Measurements from ENCODE around the gene GHR. TPM values are rescaled to one million over a fixed set of nuclear protein-coding genes. Genes with fewer than 3 reads are reported as not detected.

The GHR gene
- total RNA-seq, 1 donor from 2014 or later, result 5.4 TPM

DNA sequence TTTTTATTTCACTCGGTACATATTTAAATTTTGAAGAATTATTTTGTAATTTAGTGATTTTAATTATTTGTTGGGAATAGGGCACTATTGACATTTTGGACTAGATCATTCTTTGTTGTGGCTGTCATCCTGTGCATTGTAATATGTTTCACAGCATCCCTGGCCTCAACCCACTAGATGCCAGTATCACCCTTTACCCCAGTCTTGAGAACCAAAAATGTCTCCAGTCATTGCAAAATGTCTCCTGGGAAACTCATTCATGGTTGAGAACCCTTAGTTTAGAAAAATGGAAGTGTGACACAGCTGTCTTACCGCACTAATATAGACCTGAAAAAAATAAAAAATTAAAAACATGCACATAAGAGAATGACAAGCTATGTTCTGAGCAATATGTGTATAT is 245.0 kb downstream of the GHR start:
- Mint-ChIP-seq H3K9me3 (ENCODE audit: low read depth) (peaks cover 30% of the 10 kb centered on the region), H3K4me3 (ENCODE audit: unreplicated experiment) (no peak overlapping the region), H3K27ac (ENCODE audit: unreplicated experiment) (no peak overlapping the region), H3K27me3 (ENCODE audit: low read depth) (no peaks in the 10 kb centered on the region), H3K36me3 (ENCODE audit: low read depth) (peaks cover 2% of the 10 kb centered on the region), H3K4me1 (ENCODE audit: low read depth) (no peaks in the 10 kb centered on the region)
- DNase-seq (ENCODE audit: low spot score), result no peak
- TF ChIP-seq, protein P1, sequence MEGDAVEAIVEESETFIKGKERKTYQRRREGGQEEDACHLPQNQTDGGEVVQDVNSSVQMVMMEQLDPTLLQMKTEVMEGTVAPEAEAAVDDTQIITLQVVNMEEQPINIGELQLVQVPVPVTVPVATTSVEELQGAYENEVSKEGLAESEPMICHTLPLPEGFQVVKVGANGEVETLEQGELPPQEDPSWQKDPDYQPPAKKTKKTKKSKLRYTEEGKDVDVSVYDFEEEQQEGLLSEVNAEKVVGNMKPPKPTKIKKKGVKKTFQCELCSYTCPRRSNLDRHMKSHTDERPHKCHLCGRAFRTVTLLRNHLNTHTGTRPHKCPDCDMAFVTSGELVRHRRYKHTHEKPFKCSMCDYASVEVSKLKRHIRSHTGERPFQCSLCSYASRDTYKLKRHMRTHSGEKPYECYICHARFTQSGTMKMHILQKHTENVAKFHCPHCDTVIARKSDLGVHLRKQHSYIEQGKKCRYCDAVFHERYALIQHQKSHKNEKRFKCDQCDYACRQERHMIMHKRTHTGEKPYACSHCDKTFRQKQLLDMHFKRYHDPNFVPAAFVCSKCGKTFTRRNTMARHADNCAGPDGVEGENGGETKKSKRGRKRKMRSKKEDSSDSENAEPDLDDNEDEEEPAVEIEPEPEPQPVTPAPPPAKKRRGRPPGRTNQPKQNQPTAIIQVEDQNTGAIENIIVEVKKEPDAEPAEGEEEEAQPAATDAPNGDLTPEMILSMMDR (IDR thresholded peaks at IDR 0.05), result no peak

DNA sequence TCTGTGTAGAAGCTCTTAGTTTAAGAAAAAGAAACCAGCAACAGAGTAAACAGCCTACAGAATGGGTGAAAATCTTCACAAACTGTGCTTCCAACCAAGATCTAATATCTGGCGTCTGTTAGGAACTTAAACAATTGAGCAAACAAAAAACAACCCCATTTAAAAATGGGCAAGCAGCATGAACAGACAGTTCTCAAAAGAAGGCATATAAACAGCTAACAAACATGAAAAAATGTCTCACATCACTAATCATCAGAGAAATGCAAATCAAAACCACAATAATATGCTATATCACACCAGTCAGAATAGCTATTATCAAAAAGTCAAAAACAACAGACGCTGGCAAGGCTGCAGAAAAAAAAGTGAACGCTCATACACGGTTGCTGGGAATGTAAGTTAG is 249.7 kb downstream of the GHR start:
- Mint-ChIP-seq H3K36me3 (ENCODE audit: low read depth) (peaks cover 2% of the 10 kb centered on the region), H3K27ac (ENCODE audit: unreplicated experiment) (no peak overlapping the region), H3K27me3 (ENCODE audit: low read depth) (no peaks in the 10 kb centered on the region), H3K9me3 (ENCODE audit: low read depth) (peaks cover 34% of the 10 kb centered on the region), H3K4me3 (ENCODE audit: unreplicated experiment) (no peak overlapping the region), H3K4me1 (ENCODE audit: low read depth) (no peaks in the 10 kb centered on the region)
- DNase-seq (ENCODE audit: low spot score), result no peak
- TF ChIP-seq, protein P1 (IDR thresholded peaks at IDR 0.05), result no peak

DNA sequence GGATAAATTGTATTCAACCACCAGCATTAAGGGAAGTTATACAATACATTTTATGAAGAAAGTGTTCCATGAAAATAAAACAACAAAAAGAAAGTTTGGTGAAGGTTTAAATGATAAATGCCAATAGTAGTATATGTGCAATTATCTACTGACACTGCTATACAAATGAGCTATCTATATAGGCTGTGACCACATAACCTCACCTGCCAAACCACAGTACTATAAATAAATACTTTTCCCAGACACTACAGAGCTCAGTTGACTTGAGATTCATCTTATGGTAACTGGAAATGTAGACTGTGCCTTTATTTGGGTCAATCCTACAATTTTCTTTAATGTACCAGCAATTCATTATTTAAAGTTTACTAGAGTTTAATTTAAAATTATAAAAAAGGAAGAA is 252.4 kb downstream of the GHR start:
- Mint-ChIP-seq H3K27me3 (ENCODE audit: low read depth) (no peaks in the 10 kb centered on the region), H3K36me3 (ENCODE audit: low read depth) (peaks cover 2% of the 10 kb centered on the region), H3K27ac (ENCODE audit: unreplicated experiment) (no peak overlapping the region), H3K9me3 (ENCODE audit: low read depth) (peaks cover 24% of the 10 kb centered on the region), H3K4me1 (ENCODE audit: low read depth) (no peaks in the 10 kb centered on the region), H3K4me3 (ENCODE audit: unreplicated experiment) (no peak overlapping the region)
- DNase-seq (ENCODE audit: low spot score), result no peak
- TF ChIP-seq, protein P1 (IDR thresholded peaks at IDR 0.05), result no peak

DNA sequence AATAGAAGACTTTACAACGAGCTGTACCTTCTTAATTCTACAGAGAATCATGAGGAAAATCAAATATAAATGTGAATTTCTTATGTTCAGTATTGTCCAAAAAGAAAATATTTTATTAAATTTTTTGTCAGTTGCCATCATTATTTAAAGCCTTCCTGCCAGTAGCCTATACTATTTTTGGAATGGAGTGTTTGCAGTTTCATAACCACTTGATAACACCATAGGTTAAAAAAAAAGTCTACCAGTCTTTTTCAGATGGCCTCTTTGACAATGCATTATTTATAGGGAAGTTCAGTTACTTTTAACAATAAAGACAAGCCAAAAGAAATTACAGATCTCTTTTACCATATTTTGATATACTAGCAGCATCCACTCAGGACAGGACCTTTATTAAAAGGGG is 253.1 kb downstream of the GHR start:
- Mint-ChIP-seq H3K9me3 (ENCODE audit: low read depth) (peaks cover 22% of the 10 kb centered on the region), H3K4me3 (ENCODE audit: unreplicated experiment) (no peak overlapping the region), H3K27ac (ENCODE audit: unreplicated experiment) (no peak overlapping the region), H3K4me1 (ENCODE audit: low read depth) (no peaks in the 10 kb centered on the region), H3K36me3 (ENCODE audit: low read depth) (peaks cover 2% of the 10 kb centered on the region), H3K27me3 (ENCODE audit: low read depth) (no peaks in the 10 kb centered on the region)
- no peak for DNase-seq (ENCODE audit: low spot score)
- TF ChIP-seq, protein P1 (IDR thresholded peaks at IDR 0.05), result no peak

DNA sequence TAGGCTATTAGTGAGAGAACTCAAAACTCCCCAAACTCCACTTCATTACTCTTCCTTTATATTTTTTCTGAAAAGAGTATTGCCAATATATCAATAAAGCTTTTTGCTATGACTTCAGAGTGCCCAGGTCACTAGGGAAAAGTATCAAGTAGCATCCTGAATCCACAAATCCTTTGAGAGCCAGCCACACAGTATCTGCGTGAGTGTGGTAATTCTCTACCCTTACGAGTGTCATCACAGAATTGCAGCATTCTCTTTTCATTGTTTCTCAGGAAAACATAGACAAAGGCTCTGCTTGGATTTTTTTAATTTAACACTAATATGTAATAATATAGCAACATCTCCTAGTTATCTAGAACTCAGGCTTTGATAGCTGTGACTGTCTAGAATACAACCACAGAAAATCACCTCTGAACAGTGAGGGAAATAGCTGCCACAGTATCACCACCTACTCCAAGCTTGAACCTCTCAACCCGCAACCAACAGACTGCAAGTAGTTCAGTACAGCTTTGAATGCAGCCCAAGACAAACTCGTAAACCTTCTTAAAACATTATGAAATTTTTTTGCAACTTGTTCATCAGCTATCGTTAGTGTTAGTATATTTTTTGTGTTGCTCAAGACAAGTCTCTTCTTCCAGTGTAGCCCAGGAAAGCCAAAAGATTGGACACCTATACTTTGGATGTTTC is 254.1 kb downstream of the GHR start:
- Mint-ChIP-seq H3K9me3 (ENCODE audit: low read depth) (peaks cover 17% of the 10 kb centered on the region), H3K4me1 (ENCODE audit: low read depth) (no peaks in the 10 kb centered on the region), H3K27me3 (ENCODE audit: low read depth) (no peaks in the 10 kb centered on the region), H3K27ac (ENCODE audit: unreplicated experiment) (no peak overlapping the region), H3K4me3 (ENCODE audit: unreplicated experiment) (no peak overlapping the region), H3K36me3 (ENCODE audit: low read depth) (peaks cover 2% of the 10 kb centered on the region)
- no peak for DNase-seq (ENCODE audit: low spot score)
- TF ChIP-seq, protein P1 (IDR thresholded peaks at IDR 0.05), result no peak
